Hepatocyte (in vitro differentiated cells): ENCODE data around the gene SEPTIN11. TPM values are rescaled to one million over a fixed set of nuclear protein-coding genes. Genes with fewer than 3 reads are reported as not detected.

ENCODE experiments used
- DNase-seq: peaks from one replicate; pipeline ENCODE4 v3.0.0-alpha.2; 2016; ENCODE audit warnings: low spot score
- H2AFZ ChIP-seq: fragments of 200-600 bp; sonication (generic); 2 replicates; pipeline ENCODE4 v1.6.0; 2016; ENCODE audit warnings: antibody characterized with exemption, mild to moderate bottlenecking
- H3K27ac ChIP-seq: fragments of 200-600 bp; sonication (generic); 2 replicates; pipeline ENCODE4 v1.5.1; 2016; ENCODE audit warnings: mild to moderate bottlenecking
- H3K27me3 ChIP-seq: fragments of 200-600 bp; sonication (generic); 2 replicates; pipeline ENCODE4 v1.6.1; 2016
- H3K36me3 ChIP-seq: fragments of 200-600 bp; sonication (generic); replicated peaks from 2 replicates; pipeline ENCODE4 v1.5.1; 2016; ENCODE audit warnings: low read depth; ENCODE audit not compliant: insufficient read depth
- H3K4me1 ChIP-seq: fragments of 200-600 bp; sonication (generic); 2 replicates; pipeline ENCODE4 v1.5.1; 2016; ENCODE audit warnings: mild to moderate bottlenecking, moderate library complexity; ENCODE audit not compliant: insufficient read depth
- H3K4me2 ChIP-seq: fragments of 200-600 bp; sonication (generic); 2 replicates; pipeline ENCODE4 v1.6.0; 2016
- H3K4me3 ChIP-seq: fragments of 200-600 bp; sonication (generic); 2 replicates; pipeline ENCODE4 v1.5.1; 2016; ENCODE audit warnings: mild to moderate bottlenecking
- H3K79me2 ChIP-seq: fragments of 200-600 bp; sonication (generic); 2 replicates; pipeline ENCODE4 v1.6.0; 2017; ENCODE audit warnings: mild to moderate bottlenecking
- H3K9me2 ChIP-seq: fragments of 200-600 bp; sonication (generic); replicated peaks from 2 replicates; pipeline ENCODE4 v1.6.0; 2017; ENCODE audit warnings: mild to moderate bottlenecking; ENCODE audit not compliant: insufficient read depth
- H3K9me3 ChIP-seq: fragments of 200-600 bp; sonication (generic); 2 replicates; pipeline ENCODE4 v1.5.1; 2016; ENCODE audit warnings: low read depth, mild to moderate bottlenecking
- H4K20me1 ChIP-seq: fragments of 200-600 bp; sonication (generic); 2 replicates; pipeline ENCODE4 v1.6.0; 2016; ENCODE audit warnings: mild to moderate bottlenecking; ENCODE audit not compliant: insufficient read depth, poor library complexity, severe bottlenecking
- EZH2 ChIP-seq: fragments of 200-600 bp; sonication (generic); IDR thresholded peaks from 2 replicates; pipeline ENCODE4 v1.6.1; 2016; ENCODE audit warnings: antibody characterized with exemption, mild to moderate bottlenecking, borderline replicate concordance
- EZH2phosphoT487 ChIP-seq: fragments of 200-600 bp; sonication (generic); IDR thresholded peaks from one replicate; pipeline ENCODE4 v1.6.1; 2018; ENCODE audit warnings: antibody characterized with exemption, mild to moderate bottlenecking, low read depth, moderate library complexity; ENCODE audit not compliant: unreplicated experiment, severe bottlenecking
- WGBS: methylation state at CpG from one replicate; pipeline ENCODE4 v1.1.6; 2016; ENCODE audit warnings: low lambda C conversion rate; ENCODE audit errors: missing lambda C conversion rate; 5-methylcytosine and 5-hydroxymethylcytosine counted together
- polyA plus RNA-seq: library from polyadenylated mRNA; unstranded; fragments of >200 nt; fragmentation: Nextera tagmentation; extraction: Ambion mirVana; gene quantifications from 2 replicates; pipeline ENCODE4 v1.2.1, GENCODE V29; 2016
- total RNA-seq: library from RNA; depleted of rRNA; stranded (reverse); fragments of >200 nt; gene quantifications from 2 replicates; pipeline ENCODE4 v1.2.3, GENCODE V29; 2014
- TF ChIP-seq, protein P1 (sequence below): fragments of 200-600 bp; sonication (generic); IDR thresholded peaks from 2 replicates; pipeline ENCODE4 v1.5.1; 2016; ENCODE audit warnings: antibody characterized with exemption, mild to moderate bottlenecking; ENCODE audit not compliant: poor library complexity

Gene SEPTIN11
- total and polyA plus RNA-seq, 2 experiments from 2014 or later, result 68.3 to 146 TPM

DNA sequence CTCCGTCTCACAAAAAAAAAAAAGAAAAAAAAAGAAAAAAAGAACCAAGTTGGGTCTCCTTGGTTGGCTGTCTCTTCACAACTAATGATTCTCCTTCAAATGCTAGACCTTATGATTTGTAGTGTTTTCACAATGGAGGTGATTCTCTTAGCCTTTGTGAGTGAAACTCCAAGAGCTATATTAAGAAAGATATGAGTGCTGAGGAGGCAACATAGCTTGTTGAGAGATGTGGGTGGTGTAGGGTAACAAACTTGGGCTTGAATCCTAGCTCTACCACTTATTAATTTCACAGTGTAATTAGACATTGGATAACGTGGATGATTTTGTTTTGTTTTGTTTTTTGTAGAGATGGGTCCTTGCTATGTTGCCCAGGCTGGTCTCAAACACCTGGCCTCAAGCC is 10.4 kb upstream of the SEPTIN11 start:
- Histone ChIP-seq H3K9me2 (no peaks in the 10 kb centered on the region), H3K4me3 (no peak overlapping the region), H3K27me3 (no peaks in the 10 kb centered on the region), H3K36me3 (no peaks in the 10 kb centered on the region), H3K4me2 (no peak overlapping the region), H3K27ac (no peak overlapping the region), H3K79me2 (no peaks in the 10 kb centered on the region), H3K9me3 (no peaks in the 10 kb centered on the region), H3K4me1 (no peaks in the 10 kb centered on the region), H2AFZ (no peak overlapping the region), H4K20me1 (no peaks in the 10 kb centered on the region)
- 86% methylated on average over 1 of the region's 2 CpGs for whole genome bisulfite sequencing
- TF ChIP-seq EZH2phosphoT487 (no peak), EZH2 (no peak)
- TF ChIP-seq, protein P1, sequence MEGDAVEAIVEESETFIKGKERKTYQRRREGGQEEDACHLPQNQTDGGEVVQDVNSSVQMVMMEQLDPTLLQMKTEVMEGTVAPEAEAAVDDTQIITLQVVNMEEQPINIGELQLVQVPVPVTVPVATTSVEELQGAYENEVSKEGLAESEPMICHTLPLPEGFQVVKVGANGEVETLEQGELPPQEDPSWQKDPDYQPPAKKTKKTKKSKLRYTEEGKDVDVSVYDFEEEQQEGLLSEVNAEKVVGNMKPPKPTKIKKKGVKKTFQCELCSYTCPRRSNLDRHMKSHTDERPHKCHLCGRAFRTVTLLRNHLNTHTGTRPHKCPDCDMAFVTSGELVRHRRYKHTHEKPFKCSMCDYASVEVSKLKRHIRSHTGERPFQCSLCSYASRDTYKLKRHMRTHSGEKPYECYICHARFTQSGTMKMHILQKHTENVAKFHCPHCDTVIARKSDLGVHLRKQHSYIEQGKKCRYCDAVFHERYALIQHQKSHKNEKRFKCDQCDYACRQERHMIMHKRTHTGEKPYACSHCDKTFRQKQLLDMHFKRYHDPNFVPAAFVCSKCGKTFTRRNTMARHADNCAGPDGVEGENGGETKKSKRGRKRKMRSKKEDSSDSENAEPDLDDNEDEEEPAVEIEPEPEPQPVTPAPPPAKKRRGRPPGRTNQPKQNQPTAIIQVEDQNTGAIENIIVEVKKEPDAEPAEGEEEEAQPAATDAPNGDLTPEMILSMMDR, result no peak
- no peak for DNase-seq

DNA sequence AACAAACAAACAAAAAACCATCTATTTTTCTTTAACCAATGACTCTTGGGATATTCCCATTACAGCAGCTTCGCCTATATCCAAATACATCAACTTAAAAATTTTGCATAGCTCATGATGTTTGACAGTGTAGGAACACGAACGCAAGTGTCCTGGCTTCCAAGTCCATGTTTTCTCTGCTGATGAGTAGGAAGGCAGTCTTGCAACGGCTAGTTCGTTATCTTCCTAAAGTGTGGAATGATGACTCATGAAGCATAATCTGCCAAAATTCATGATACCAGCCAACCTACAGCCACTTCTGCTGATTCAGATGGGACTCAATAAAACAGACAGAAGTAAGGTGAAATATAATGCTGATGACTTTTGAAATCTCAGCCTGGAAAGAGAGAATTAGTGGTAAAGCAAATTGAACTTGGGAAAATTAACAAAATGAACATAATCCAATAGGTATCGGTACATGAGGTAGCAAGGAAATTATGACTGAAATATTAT is 6.4 kb upstream of the SEPTIN11 start:
- Histone ChIP-seq H3K36me3 (no peaks in the 10 kb centered on the region), H3K27ac (no peak overlapping the region), H3K4me2 (no peak overlapping the region), H4K20me1 (no peaks in the 10 kb centered on the region), H3K9me3 (no peaks in the 10 kb centered on the region), H3K9me2 (no peaks in the 10 kb centered on the region), H3K4me3 (no peak overlapping the region), H2AFZ (no peak overlapping the region), H3K79me2 (peaks cover 23% of the 10 kb centered on the region), H3K27me3 (no peaks in the 10 kb centered on the region), H3K4me1 (peaks cover 3% of the 10 kb centered on the region)
- DNase-seq, result no peak
- WGBS, result 87% methylated on average over 6 of the region's 6 CpGs
- no peak for TF ChIP-seq EZH2
- TF ChIP-seq EZH2phosphoT487, result no peak
- TF ChIP-seq, protein P1, result no peak

GRCh38 chr4:76943790-76944189 is 5.8 kb upstream of the SEPTIN11 start:
- Histone ChIP-seq H3K27ac (no peak overlapping the region), H3K4me3 (no peak overlapping the region), H3K79me2 (peaks cover 27% of the 10 kb centered on the region), H3K36me3 (no peaks in the 10 kb centered on the region), H3K27me3 (no peaks in the 10 kb centered on the region), H3K9me3 (no peaks in the 10 kb centered on the region), H2AFZ (no peak overlapping the region), H3K9me2 (no peaks in the 10 kb centered on the region), H3K4me1 (peaks cover 3% of the 10 kb centered on the region), H4K20me1 (no peaks in the 10 kb centered on the region), H3K4me2 (no peak overlapping the region)
- WGBS, result 95% methylated on average over 1 of the region's 1 CpG
- no peak for DNase-seq
- TF ChIP-seq, protein P1, result no peak
- TF ChIP-seq EZH2phosphoT487, result no peak
- TF ChIP-seq EZH2, result no peak
